Endothelial cell of umbilical vein (primary cell): ENCODE results near the gene HPCAL4. TPM values are rescaled to one million over a fixed set of nuclear protein-coding genes. Genes with fewer than 3 reads are reported as not detected.

Experiments used
- BruUV-seq: library from RNA; stranded (reverse); fragments of 400-500 nt; replicated peaks from 2 replicates; lab custom pipeline; 2021; lab: Mats Ljungman, UMichigan
- CTCF ChIA-PET: fragments of 300-600, 350-600 bp; sonication (Branson Sonifier 250); formaldehyde crosslinking; loops from one replicate; lab custom pipeline; 2021; ENCODE audit warnings: antibody characterized with exemption, inconsistent platforms; lab: Charles Lee
- POLR2A ChIA-PET: fragments of 300-600, 350-600 bp; sonication (Branson Sonifier 250); formaldehyde crosslinking; loops from one replicate; lab custom pipeline; 2021; ENCODE audit warnings: antibody characterized with exemption, inconsistent platforms; lab: Charles Lee
- DNase-seq: peaks from one replicate; pipeline ENCODE4 v3.0.0-alpha.2; 2011; ENCODE audit warnings: low read depth, low spot score
- FAIRE-seq: peaks from 2 replicates; lab custom pipeline; 2011; peaks lifted over from hg19 to GRCh38; lab: Jason Lieb, UNC
- H2AFZ ChIP-seq: 2 replicates; pipeline ENCODE4 v1.6.0; 2012; ENCODE audit warnings: low read depth, low read length, control low read depth, inconsistent platforms
- H3K27ac ChIP-seq: 2 replicates; pipeline ENCODE4 v1.5.1; 2011; ENCODE audit warnings: low read depth, mild to moderate bottlenecking, control low read depth, low read length, moderate library complexity; ENCODE audit not compliant: insufficient read depth
- H3K27me3 ChIP-seq, 2 experiments: 2 replicates each; pipeline versions ENCODE4 v1.6.0 to v1.6.1; 2011; ENCODE audit warnings: low read length in 2 of 2, mixed read lengths in 1 of 2; ENCODE audit not compliant: control insufficient read depth in 2 of 2, insufficient read depth in 2 of 2
- H3K36me3 ChIP-seq, 2 experiments: 2 replicates in 1 of 2; 3 replicates in 1 of 2; pipeline ENCODE4 v1.5.1; 2011; ENCODE audit warnings: low read length in 2 of 2, mild to moderate bottlenecking in 1 of 2, moderate library complexity in 1 of 2; ENCODE audit not compliant: control insufficient read depth in 2 of 2, insufficient read depth in 2 of 2; ENCODE audit errors: extremely low read depth in 1 of 2
- H3K4me1 ChIP-seq: 3 replicates; pipeline ENCODE4 v1.5.1; 2011; ENCODE audit warnings: mild to moderate bottlenecking, low read length; ENCODE audit not compliant: control insufficient read depth, insufficient read depth; ENCODE audit errors: extremely low read depth
- H3K4me2 ChIP-seq: 2 replicates; pipeline ENCODE4 v1.6.1; 2011; ENCODE audit warnings: low read length, control low read depth, mixed read lengths; ENCODE audit not compliant: insufficient read depth
- H3K4me3 ChIP-seq, 3 experiments: fragments of 200-600 bp in 1 of 3; sonication (generic), shearing (Covaris generic) in 1 of 3; replicated peaks in 1 of 3; 2 replicates each; pipeline ENCODE4 v1.5.1; 2011 to 2016; ENCODE audit warnings: control low read depth in 3 of 3, low read length in 3 of 3, mild to moderate bottlenecking in 2 of 3, inconsistent platforms in 1 of 3, low read depth in 1 of 3, moderate library complexity in 1 of 3; ENCODE audit not compliant: insufficient read depth in 1 of 3
- H3K79me2 ChIP-seq: 2 replicates; pipeline ENCODE4 v1.6.0; 2012; ENCODE audit warnings: low read length, inconsistent platforms; ENCODE audit not compliant: control insufficient read depth, insufficient read depth
- H3K9ac ChIP-seq: replicated peaks from 2 replicates; pipeline ENCODE3; 2011; ENCODE audit warnings: low read length, control low read depth; ENCODE audit not compliant: insufficient read depth; ENCODE audit errors: extremely low read depth
- H3K9me1 ChIP-seq: replicated peaks from 3 replicates; pipeline ENCODE4 v1.6.0; 2011; ENCODE audit warnings: mild to moderate bottlenecking, low read length; ENCODE audit not compliant: control insufficient read depth, insufficient read depth; ENCODE audit errors: extremely low read depth
- H3K9me3 ChIP-seq: replicated peaks from 2 replicates; pipeline ENCODE4 v1.5.1; 2012; ENCODE audit warnings: low read length, inconsistent platforms; ENCODE audit not compliant: control insufficient read depth, insufficient read depth
- H4K20me1 ChIP-seq: replicated peaks from 2 replicates; pipeline ENCODE3; 2011; ENCODE audit warnings: mild to moderate bottlenecking, low read length; ENCODE audit not compliant: control insufficient read depth, insufficient read depth; ENCODE audit errors: extremely low read depth
- CTCF ChIP-seq, 2 donors: IDR thresholded peaks; 1 replicate in 1 of 2; 2 replicates in 1 of 2; pipeline ENCODE4 v1.5.1; 2011; ENCODE audit warnings: low read length in 2 of 2, mild to moderate bottlenecking in 2 of 2, moderate library complexity in 2 of 2, control low read depth in 1 of 2, inconsistent platforms in 1 of 2, low read depth in 1 of 2; ENCODE audit not compliant: insufficient read depth in 1 of 2; ENCODE audit errors: extremely low read depth in 1 of 2
- EZH2 ChIP-seq: IDR thresholded peaks from 2 replicates; pipeline ENCODE4 v1.6.1; 2012; ENCODE audit warnings: borderline replicate concordance, low read depth, mild to moderate bottlenecking, moderate library complexity, low read length, inconsistent platforms; ENCODE audit not compliant: severe bottlenecking
- FOS ChIP-seq: IDR thresholded peaks from 2 replicates; pipeline ENCODE4 v1.6.1; 2011; ENCODE audit warnings: mild to moderate bottlenecking, low read length, moderate library complexity, borderline replicate concordance; ENCODE audit not compliant: insufficient read depth
- GATA2 ChIP-seq: IDR thresholded peaks from 2 replicates; pipeline ENCODE4 v1.7.0; 2011; ENCODE audit warnings: low read depth, mild to moderate bottlenecking, moderate library complexity, mixed read lengths, low read length; ENCODE audit not compliant: insufficient read length, insufficient read depth
- JUN ChIP-seq: IDR thresholded peaks from 2 replicates; pipeline ENCODE4 v1.6.1; 2011; ENCODE audit warnings: borderline replicate concordance, low read depth; ENCODE audit not compliant: insufficient read length, insufficient read depth
- MAX ChIP-seq: IDR thresholded peaks from 2 replicates; pipeline ENCODE4 v1.6.1; 2011; ENCODE audit not compliant: insufficient read depth, insufficient read length
- MYC ChIP-seq: IDR thresholded peaks from one replicate; pipeline ENCODE4 v1.6.1; 2011; ENCODE audit warnings: mild to moderate bottlenecking, low read depth, low read length
- POLR2A ChIP-seq: IDR thresholded peaks from 2 replicates; pipeline ENCODE4 v1.6.1; 2012; ENCODE audit warnings: low read depth, mild to moderate bottlenecking, control low read depth, low read length
- POLR2AphosphoS5 ChIP-seq: IDR thresholded peaks from 2 replicates; pipeline ENCODE4 v1.6.1; 2012; ENCODE audit warnings: low read depth, mild to moderate bottlenecking, control low read depth, low read length, moderate library complexity; ENCODE audit not compliant: insufficient read depth
- dilution Hi-C: fragments of 300-500 bp; cut with MboI; formaldehyde crosslinking; loops from one replicate; pipeline ENCODE4 v1.15.0; 2019; ENCODE audit warnings: low sequenced_read_pairs; ENCODE audit not compliant: extremely low pct_ligation_motif_present
- intact Hi-C: fragments of 100-400 bp; cut with micrococcal nuclease; formaldehyde crosslinking; loops from one replicate; pipeline ENCODE4 v1.10.0; 2022
- polyA plus RNA-seq, 4 experiments: library from polyadenylated mRNA; depleted of rRNA in 3 of 4; stranded (reverse) in 3 of 4; unstranded in 1 of 4; fragments of >200 nt; gene quantifications; 2 replicates each; pipeline versions ENCODE4 v1.2.1 to v1.2.3, GENCODE V29; 2011 to 2012; ENCODE audit warnings: missing spikeins in 1 of 4
- total RNA-seq: library from RNA; stranded (reverse); gene quantifications from 2 replicates; pipeline ENCODE4 v1.2.3, GENCODE V29; 2021

Gene HPCAL4
- total and polyA plus RNA-seq, 2 donors (not counting 3 experiments of a cell fraction or from before 2014, with no cell fraction given), result not detected

GRCh38 chr1:39681999-39682398 is 9.2 kb downstream of the HPCAL4 start:
- Histone ChIP-seq H3K4me2 (no peak overlapping the region), H3K27me3 (peaks cover 45 to 50% of the 10 kb centered on the region in 2 experiments), H3K79me2 (no peaks in the 10 kb centered on the region), H3K4me3 (no peak overlapping the region), H3K4me1 (no peaks in the 10 kb centered on the region), H3K9me3 (no peaks in the 10 kb centered on the region), H3K36me3 (no peaks in the 10 kb centered on the region), H3K27ac (no peak overlapping the region), H4K20me1 (no peaks in the 10 kb centered on the region), H3K9ac (no peak overlapping the region), H2AFZ (no peak overlapping the region), H3K9me1 (no peaks in the 10 kb centered on the region)
- intact Hi-C loops, result no loop called here
- no peak for DNase-seq
- no peak for FAIRE-seq
- POLR2A ChIA-PET, result no interaction called here
- TF ChIP-seq FOS, result no peak
- TF ChIP-seq POLR2A, result no peak
- TF ChIP-seq MAX, result no peak
- TF ChIP-seq MYC, result no peak
- TF ChIP-seq POLR2AphosphoS5, result no peak
- TF ChIP-seq GATA2, result no peak
- TF ChIP-seq JUN, result no peak
- BruUV-seq, result no TSS peak
- dilution Hi-C loops, result no loop called here
- CTCF ChIA-PET, result interaction anchor here (0.8 to 3.1 kb wide), 6 partner anchors 11 to 76 kb away, joined by 3 to 29 read pairs (median 4); partner anchors contain the start of gene NT5C1A

- Histone ChIP-seq H4K20me1 (no peaks in the 10 kb centered on the region), H3K79me2 (no peaks in the 10 kb centered on the region), H3K4me1 (no peaks in the 10 kb centered on the region), H3K9me3 (no peaks in the 10 kb centered on the region), H3K4me3 (no peak overlapping the region), H3K27me3 (peaks cover 40 to 50% of the 10 kb centered on the region in 2 experiments), H2AFZ (no peak overlapping the region), H3K9ac (no peak overlapping the region), H3K4me2 (no peak overlapping the region), H3K36me3 (no peaks in the 10 kb centered on the region), H3K9me1 (no peaks in the 10 kb centered on the region), H3K27ac (no peak overlapping the region)
- TF ChIP-seq CTCF (IDR thresholded peaks at IDR 0.05; ENCODE audit: extremely low read depth in 1 of 2, insufficient read depth in 1 of 2, low read depth in 1 of 2, low read length in 2 of 2), result no peak
- TF ChIP-seq MAX, result no peak
- TF ChIP-seq MYC, result no peak
- no peak for TF ChIP-seq EZH2
- TF ChIP-seq FOS, result no peak
- TF ChIP-seq GATA2, result no peak
- TF ChIP-seq POLR2A, result no peak
- no peak for TF ChIP-seq POLR2AphosphoS5
- TF ChIP-seq JUN, result no peak
- dilution Hi-C loops, result no loop called here
- no TSS peak for BruUV-seq
- ChIA-PET POLR2A (no interaction called here), CTCF (interaction anchor here (0.8 to 3.1 kb wide), 8 partner anchors 10 to 75 kb away, joined by 3 to 29 read pairs (median 4); partner anchors contain the start of gene NT5C1A)
- intact Hi-C loops, result no loop called here
- FAIRE-seq, result no peak
- no peak for DNase-seq
These were observed 9.9 kb downstream of the HPCAL4 start for GRCh38 chr1:39681294-39681693.
